H1 (cell line): Measurements from ENCODE around the gene LITAF. TPM values are rescaled to one million over a fixed set of nuclear protein-coding genes. Genes with fewer than 3 reads are reported as not detected.

Experiments
- CTCF ChIA-PET: fragments of 300-600 bp; sonication (Branson Sonifier 250); formaldehyde crosslinking; loops from one replicate; lab custom pipeline; 2021; ENCODE audit not compliant: partially characterized antibody; lab: Charles Lee
- POLR2A ChIA-PET: fragments of 300-600 bp; sonication (Branson Sonifier 250); formaldehyde crosslinking; loops from one replicate; lab custom pipeline; 2021; ENCODE audit warnings: inconsistent platforms; ENCODE audit not compliant: partially characterized antibody; lab: Charles Lee
- DNase-seq, 2 experiments: peaks; one replicate each; pipeline versions ENCODE4 v3.0.0 to v3.0.0-alpha.2; 2010 to 2022; ENCODE audit warnings: low spot score in 2 of 2, low read depth in 1 of 2, mixed read lengths in 1 of 2
- FAIRE-seq: peaks from 2 replicates; lab custom pipeline; 2011; peaks lifted over from hg19 to GRCh38; lab: Jason Lieb, UNC
- H2AFZ ChIP-seq: 2 replicates; pipeline ENCODE4 v1.8.1; 2012; ENCODE audit warnings: low read length, inconsistent platforms
- H2AK5ac ChIP-seq: 2 replicates; pipeline ENCODE4 v1.6.1; 2013; ENCODE audit warnings: low read depth, low read length
- H2BK120ac ChIP-seq: replicated peaks from 2 replicates; pipeline ENCODE3; 2013; ENCODE audit warnings: low read depth, low read length, inconsistent platforms
- H2BK12ac ChIP-seq: 2 replicates; pipeline ENCODE4 v1.6.1; 2013; ENCODE audit warnings: low read depth, low read length
- H2BK15ac ChIP-seq: 2 replicates; pipeline ENCODE4 v1.6.1; 2013; ENCODE audit warnings: low read length
- H2BK20ac ChIP-seq: 2 replicates; pipeline ENCODE4 v1.6.1; 2013; ENCODE audit warnings: low read length
- H2BK5ac ChIP-seq: 2 replicates; pipeline ENCODE4 v1.6.1; 2013; ENCODE audit warnings: low read depth, low read length
- H3K14ac ChIP-seq: 2 replicates; pipeline ENCODE4 v1.6.1; 2013; ENCODE audit warnings: inconsistent platforms; ENCODE audit not compliant: insufficient read length
- H3K18ac ChIP-seq: 2 replicates; pipeline ENCODE4 v1.6.1; 2013; ENCODE audit warnings: low read length; ENCODE audit errors: extremely low read depth
- H3K23ac ChIP-seq: 2 replicates; pipeline ENCODE4 v1.6.1; 2013; ENCODE audit warnings: inconsistent platforms; ENCODE audit not compliant: insufficient read length
- H3K23me2 ChIP-seq: 2 replicates; pipeline ENCODE4 v1.6.1; 2013; ENCODE audit warnings: low read depth, low read length
- H3K27ac ChIP-seq: 2 replicates; pipeline ENCODE4 v1.6.1; 2011; ENCODE audit warnings: low read depth, low read length, inconsistent platforms
- H3K27me3 ChIP-seq, 4 experiments: replicated peaks in 1 of 4; 1 replicate in 1 of 4; 2 replicates in 3 of 4; pipeline versions ENCODE4 v1.6.1 to v1.8.1; 2011 to 2013; ENCODE audit warnings: low read length in 3 of 4, mild to moderate bottlenecking in 3 of 4, inconsistent platforms in 2 of 4, mixed read lengths in 2 of 4, moderate library complexity in 1 of 4; ENCODE audit not compliant: control insufficient read depth in 3 of 4, insufficient read depth in 3 of 4; ENCODE audit errors: extremely low read depth in 1 of 4
- H3K36me3 ChIP-seq, 4 experiments: 2 replicates each; pipeline versions ENCODE4 v1.6.1 to v1.8.1; 2011 to 2013; ENCODE audit warnings: mild to moderate bottlenecking in 4 of 4, low read length in 3 of 4, moderate library complexity in 2 of 4, control low read depth in 1 of 4, inconsistent platforms in 1 of 4; ENCODE audit not compliant: insufficient read depth in 4 of 4, control insufficient read depth in 2 of 4
- H3K4ac ChIP-seq: replicated peaks from 2 replicates; pipeline ENCODE3; 2013; ENCODE audit warnings: low read length, low read depth, mixed read lengths, inconsistent platforms; ENCODE audit not compliant: insufficient read length
- H3K4me1 ChIP-seq, 4 experiments: replicated peaks in 1 of 4; 1 replicate in 1 of 4; 2 replicates in 3 of 4; pipeline versions ENCODE4 v1.6.1 to v1.8.1; 2011 to 2013; ENCODE audit warnings: low read length in 3 of 4, inconsistent platforms in 2 of 4, mixed read lengths in 1 of 4; ENCODE audit not compliant: insufficient read depth in 4 of 4, control insufficient read depth in 3 of 4
- H3K4me2 ChIP-seq, 2 experiments: 2 replicates each; pipeline versions ENCODE4 v1.6.1 to v1.8.1; 2011 to 2013; ENCODE audit warnings: low read depth in 2 of 2, low read length in 2 of 2, control low read depth in 1 of 2, inconsistent platforms in 1 of 2, mild to moderate bottlenecking in 1 of 2; ENCODE audit not compliant: insufficient read depth in 1 of 2
- H3K4me3 ChIP-seq, 4 experiments: fragments of 200-600, 300-600 bp in 1 of 4; sonication (generic), shearing (Covaris generic), sonication (Bioruptor Twin) in 1 of 4; 2 replicates each; pipeline versions ENCODE4 v1.5.1 to v1.8.1; 2011 to 2016; ENCODE audit warnings: low read length in 4 of 4, low read depth in 3 of 4, control low read depth in 2 of 4, inconsistent platforms in 2 of 4, mild to moderate bottlenecking in 2 of 4, mixed read lengths in 1 of 4, moderate library complexity in 1 of 4; ENCODE audit not compliant: insufficient read depth in 2 of 4; ENCODE audit errors: extremely low read depth in 1 of 4
- H3K56ac ChIP-seq: replicated peaks from 2 replicates; pipeline ENCODE3; 2013; ENCODE audit warnings: low read depth, mild to moderate bottlenecking, mixed read lengths, low read length, inconsistent platforms; ENCODE audit not compliant: insufficient read length
- H3K79me1 ChIP-seq: 2 replicates; pipeline ENCODE4 v1.6.1; 2013; ENCODE audit warnings: low read depth, low read length, control low read depth
- H3K79me2 ChIP-seq, 2 experiments: 2 replicates each; pipeline versions ENCODE4 v1.6.1 to v1.8.1; 2012 to 2013; ENCODE audit warnings: low read length in 2 of 2, mild to moderate bottlenecking in 2 of 2, inconsistent platforms in 1 of 2; ENCODE audit not compliant: insufficient read depth in 2 of 2, control insufficient read depth in 1 of 2
- H3K9ac ChIP-seq, 4 experiments: replicated peaks in 1 of 4; 1 replicate in 1 of 4; 2 replicates in 3 of 4; pipeline versions ENCODE4 v1.6.1 to v1.8.1; 2011 to 2013; ENCODE audit warnings: low read depth in 3 of 4, low read length in 3 of 4, control low read depth in 2 of 4, mild to moderate bottlenecking in 2 of 4, moderate library complexity in 2 of 4, inconsistent platforms in 1 of 4; ENCODE audit errors: extremely low read depth in 1 of 4
- H3K9me3 ChIP-seq, 2 experiments: 2 replicates each; pipeline versions ENCODE4 v1.6.1 to v1.8.1; 2012 to 2013; ENCODE audit warnings: mild to moderate bottlenecking in 2 of 2, moderate library complexity in 2 of 2, control low read depth in 1 of 2, inconsistent platforms in 1 of 2, low read depth in 1 of 2, low read length in 1 of 2, mixed read lengths in 1 of 2; ENCODE audit not compliant: insufficient read depth in 2 of 2
- H4K20me1 ChIP-seq, 2 experiments: replicated peaks in 1 of 2; 2 replicates each; pipeline versions ENCODE3 to v1.8.1; 2011 to 2013; ENCODE audit warnings: inconsistent platforms in 2 of 2, low read length in 2 of 2, mild to moderate bottlenecking in 1 of 2; ENCODE audit not compliant: insufficient read depth in 2 of 2, control insufficient read depth in 1 of 2
- H4K5ac ChIP-seq: 2 replicates; pipeline ENCODE4 v1.6.1; 2013; ENCODE audit warnings: low read length, low read depth, mixed read lengths, inconsistent platforms; ENCODE audit not compliant: insufficient read length
- H4K8ac ChIP-seq: 2 replicates; pipeline ENCODE4 v1.8.0; 2013; ENCODE audit warnings: mild to moderate bottlenecking, moderate library complexity, low read length, inconsistent platforms; ENCODE audit not compliant: insufficient read depth; ENCODE audit errors: extremely low read depth
- H4K91ac ChIP-seq: replicated peaks from 2 replicates; pipeline ENCODE3; 2013; ENCODE audit warnings: low read length, mixed read lengths, inconsistent platforms; ENCODE audit not compliant: insufficient read length
- ATF3 ChIP-seq: IDR thresholded peaks from 2 replicates; pipeline ENCODE4 v1.6.1; 2011; ENCODE audit warnings: low read depth, mild to moderate bottlenecking, low read length; ENCODE audit not compliant: insufficient read depth
- BACH1 ChIP-seq: IDR thresholded peaks from 2 replicates; pipeline ENCODE4 v1.6.1; 2012; ENCODE audit warnings: low read length, improper control_type of control experiment
- CBX8 ChIP-seq: fragments of 300-800, 300-1000 bp; sonication (generic); IDR thresholded peaks from 2 replicates; pipeline ENCODE4 v1.7.1; 2016; ENCODE audit warnings: low read depth, low read length, borderline replicate concordance
- CTCF ChIP-seq, 3 experiments: IDR thresholded peaks; 1 replicate in 2 of 3; 2 replicates in 1 of 3; pipeline versions ENCODE4 v1.5.1 to v1.6.1; 2011; ENCODE audit warnings: low read length in 3 of 3, mild to moderate bottlenecking in 3 of 3, inconsistent platforms in 2 of 3, low read depth in 1 of 3, moderate library complexity in 1 of 3; ENCODE audit not compliant: insufficient read depth in 1 of 3; ENCODE audit errors: control extremely low read depth in 1 of 3
- EGR1 ChIP-seq: IDR thresholded peaks from 2 replicates; pipeline ENCODE4 v1.6.1; 2011; ENCODE audit warnings: low read depth, low read length, borderline replicate concordance
- RBBP5 ChIP-seq: IDR thresholded peaks from 2 replicates; pipeline ENCODE4 v1.7.1; 2012; ENCODE audit warnings: low read depth, mild to moderate bottlenecking, inconsistent platforms, low read length, moderate library complexity, borderline replicate concordance
- SIN3A ChIP-seq, 2 experiments: IDR thresholded peaks in 1 of 2; conservative IDR thresholded peaks in 1 of 2; 2 replicates each; pipeline ENCODE4 v1.6.1; 2011 to 2012; ENCODE audit warnings: low read length in 2 of 2, improper control_type of control experiment in 1 of 2, low read depth in 1 of 2, mild to moderate bottlenecking in 1 of 2
- SP2 ChIP-seq: IDR thresholded peaks from 2 replicates; pipeline ENCODE4 v1.6.1; 2012; ENCODE audit warnings: mild to moderate bottlenecking, low read length, inconsistent platforms
- TCF12 ChIP-seq: IDR thresholded peaks from 2 replicates; pipeline ENCODE4 v1.6.1; 2011; ENCODE audit warnings: low read depth, mild to moderate bottlenecking, low read length
- YY1 ChIP-seq: IDR thresholded peaks from 2 replicates; pipeline ENCODE4 v1.6.1; 2011; ENCODE audit warnings: low read depth, mild to moderate bottlenecking, low read length
- WGBS, 2 experiments: shearing (Covaris generic) in 1 of 2; methylation state at CpG; one replicate each; pipeline versions ENCODE4 v1.1.6 to v1.1.7; 2013 to 2015; ENCODE audit warnings: low lambda C conversion rate in 2 of 2, mixed read lengths in 2 of 2, inconsistent platforms in 1 of 2, low coverage in 1 of 2, missing lambda C conversion rate in 1 of 2; ENCODE audit not compliant: insufficient replicate concordance in 2 of 2, insufficient coverage in 1 of 2, insufficient read length in 1 of 2; ENCODE audit errors: extremely low coverage in 1 of 2, missing lambda C conversion rate in 1 of 2; 5-methylcytosine and 5-hydroxymethylcytosine counted together
- polyA plus RNA-seq, 7 experiments: library from polyadenylated mRNA; depleted of rRNA in 3 of 7; stranded (reverse) in 5 of 7; unstranded in 2 of 7; fragments of >200 nt in 5 of 7; fragments of 200-250 nt in 2 of 7; gene quantifications; 1 replicate in 5 of 7; 2 replicates in 1 of 7; 4 replicates in 1 of 7; pipeline versions ENCODE4 v1.2.1 to v1.2.3, GENCODE V29; 2011 to 2013; ENCODE audit warnings: missing spikeins in 2 of 7, mixed read lengths in 2 of 7
- total RNA-seq: library from RNA; stranded (reverse); fragmentation: NEBNext Ultra II Directional; extraction: Animal tissue kit (Norgen Biotek cat#: 25700); gene quantifications from 2 replicates; pipeline ENCODE4 v1.2.1, GENCODE V29; 2021

Gene LITAF
- total and polyA plus RNA-seq, 2 of the 8 experiments (the other 6 are each of a cell fraction or from before 2014, with no cell fraction given), result 165 to 205 TPM

GRCh38 chr16:11501632-11502031 is 85.1 kb downstream of the LITAF start:
- POLR2A ChIA-PET, result interaction anchor here (0.7 to 3.3 kb wide), 6 partner anchors 13 to 134 kb away, joined by 3 to 14 read pairs (median 4); no protein-coding TSS in a partner anchor
- 8% methylated on average over 9 of the region's 9 CpGs; no CpG with 5 or more reads in 1 of the 2 experiments for WGBS, 2 experiments
- no peak overlapping the region for H3K4ac ChIP-seq
- TF ChIP-seq EGR1 (no peak), SP2 (no peak), CBX8 (no peak), BACH1 (no peak; the same call in 1 of the 2 replicates), YY1 (peak; percentile 77; the same call in 1 of the 2 replicates), RBBP5 (no peak), CTCF (IDR thresholded peaks at IDR 0.05; ENCODE audit: control extremely low read depth in 1 of 3, insufficient read depth in 1 of 3, low read depth in 1 of 3, low read length in 3 of 3) (no peak), SIN3A (conservative IDR thresholded peaks at IDR 0.05 in 1 of 2, IDR thresholded peaks at IDR 0.05 in 1 of 2; ENCODE audit: low read depth in 1 of 2, low read length in 2 of 2) (no peak), TCF12 (0 out of 2 replicates have a peak, but pooled peaks have one; percentile 24), ATF3 (no peak)

More at GRCh38 chr16:11501632-11502031, 85.1 kb downstream of the LITAF start:
- H2BK15ac ChIP-seq, result no peak overlapping the region
- no peaks in the 10 kb centered on the region for H3K36me3 ChIP-seq
- no peaks in the 10 kb centered on the region for H3K9me3 ChIP-seq
- peaks cover 4 to 40% (median 28%) of the 10 kb centered on the region in 4 experiments for H3K4me1 ChIP-seq
- no peak overlapping the region for H2AFZ ChIP-seq
- no peaks in the 10 kb centered on the region for H4K20me1 ChIP-seq
- H4K91ac ChIP-seq, result peak overlapping the region; percentile 63
- H3K4me2 ChIP-seq, result peak overlapping the region; percentile 60 to 64
- 0 out of 2 replicates have a peak overlapping the region, but pooled peaks have one; percentile 11 for H2BK20ac ChIP-seq
- H3K79me2 ChIP-seq, result no peaks in the 10 kb centered on the region
- H4K5ac ChIP-seq, result peak overlapping the region; percentile 49
- no peak overlapping the region for H3K14ac ChIP-seq
- no peak overlapping the region for H3K56ac ChIP-seq
- H3K79me1 ChIP-seq, result no peaks in the 10 kb centered on the region; the same call in 1 of the 2 replicates
- peak overlapping the region; percentile 60; the same call in 1 of the 2 replicates for H3K18ac ChIP-seq
- no peak overlapping the region for H3K9ac ChIP-seq
- H2AK5ac ChIP-seq, result no peak overlapping the region
- FAIRE-seq (no peak), DNase-seq (peak; percentile 66 to 72)
- H3K27ac ChIP-seq, result no peak overlapping the region
- CTCF ChIA-PET, result interaction anchor here (1.2 to 2.6 kb wide), 7 partner anchors 15 to 166 kb away, joined by 3 to 23 read pairs (median 4); no protein-coding TSS in a partner anchor
- peak overlapping the region; percentile 74; the same call in 1 of the 2 replicates for H2BK5ac ChIP-seq
- peak overlapping the region; percentile 95; the same call in 1 of the 2 replicates for H2BK12ac ChIP-seq
- no peak overlapping the region for H4K8ac ChIP-seq
- H2BK120ac ChIP-seq, result no peak overlapping the region
- peak overlapping the region in 2 of 4 experiments; percentile 23 to 34; a peak in 1 of 8 replicates for H3K4me3 ChIP-seq
- H3K23ac ChIP-seq, result no peak overlapping the region
- no peaks in the 10 kb centered on the region for H3K23me2 ChIP-seq
- no peaks in the 10 kb centered on the region for H3K27me3 ChIP-seq
